Karpas-422 (cell line): ENCODE data around the gene HES5. TPM values are rescaled to one million over a fixed set of nuclear protein-coding genes. Genes with fewer than 3 reads are reported as not detected.

Source experiments
- DNase-seq: peaks from one replicate; pipeline ENCODE4 v3.0.0-alpha.2; 2015
- H2AFZ ChIP-seq: fragments of 200-600 bp; sonication (generic); 2 replicates; pipeline ENCODE4 v1.6.1; 2014; ENCODE audit warnings: antibody characterized with exemption, low read length, mixed read lengths
- H3K27ac ChIP-seq: fragments of 200-600 bp; sonication (generic); 2 replicates; pipeline ENCODE4 v1.5.1; 2014; ENCODE audit warnings: mild to moderate bottlenecking, low read length, moderate library complexity
- H3K27me3 ChIP-seq: fragments of 200-600 bp; sonication (generic); 2 replicates; pipeline ENCODE4 v1.6.1; 2014; ENCODE audit warnings: low read length, mixed read lengths
- H3K36me3 ChIP-seq: fragments of 200-600 bp; sonication (generic); 2 replicates; pipeline ENCODE4 v1.6.1; 2014; ENCODE audit warnings: low read length, mixed read lengths; ENCODE audit not compliant: insufficient read depth
- H3K4me1 ChIP-seq: fragments of 200-600 bp; sonication (generic); 2 replicates; pipeline ENCODE4 v1.6.1; 2014; ENCODE audit warnings: mild to moderate bottlenecking, low read length, mixed read lengths
- H3K4me2 ChIP-seq: fragments of 200-600 bp; sonication (generic); 2 replicates; pipeline ENCODE4 v1.6.1; 2014; ENCODE audit warnings: low read length, low read depth, mild to moderate bottlenecking; ENCODE audit not compliant: poor library complexity, severe bottlenecking
- H3K4me3 ChIP-seq: fragments of 200-600 bp; sonication (generic); 2 replicates; pipeline ENCODE4 v1.5.1; 2014; ENCODE audit warnings: mild to moderate bottlenecking, antibody characterized with exemption, low read length, mixed read lengths
- H3K79me2 ChIP-seq: fragments of 200-600 bp; sonication (generic); 2 replicates; pipeline ENCODE4 v1.6.1; 2014; ENCODE audit warnings: mild to moderate bottlenecking, low read length, mixed read lengths
- H3K9ac ChIP-seq: fragments of 200-600 bp; sonication (generic); 2 replicates; pipeline ENCODE4 v1.6.0; 2014; ENCODE audit warnings: low read length
- H3K9me2 ChIP-seq: fragments of 200-600 bp; sonication (generic), shearing (Covaris generic); replicated peaks from 2 replicates; pipeline ENCODE4 v1.6.0; 2014; ENCODE audit warnings: mild to moderate bottlenecking, low read length, moderate library complexity; ENCODE audit not compliant: insufficient read depth
- H3K9me3 ChIP-seq: fragments of 300-700, 200-600 bp; sonication (generic); 2 replicates; pipeline ENCODE4 v1.6.1; 2014; ENCODE audit warnings: low read length, mixed read lengths
- H4K20me1 ChIP-seq: fragments of 200-600 bp; sonication (generic); 2 replicates; pipeline ENCODE4 v1.6.1; 2014; ENCODE audit warnings: mild to moderate bottlenecking, antibody characterized with exemption, low read length, low read depth; ENCODE audit not compliant: insufficient read depth
- total RNA-seq: library from RNA; depleted of rRNA; stranded (reverse); fragments of >200 nt; shearing (Covaris generic); gene quantifications from 2 replicates; pipeline ENCODE4 v1.2.3, GENCODE V29; 2014; ENCODE audit warnings: low replicate concordance

HES5 gene
- total RNA-seq, 1 experiment from 2014 or later: not detected

DNA sequence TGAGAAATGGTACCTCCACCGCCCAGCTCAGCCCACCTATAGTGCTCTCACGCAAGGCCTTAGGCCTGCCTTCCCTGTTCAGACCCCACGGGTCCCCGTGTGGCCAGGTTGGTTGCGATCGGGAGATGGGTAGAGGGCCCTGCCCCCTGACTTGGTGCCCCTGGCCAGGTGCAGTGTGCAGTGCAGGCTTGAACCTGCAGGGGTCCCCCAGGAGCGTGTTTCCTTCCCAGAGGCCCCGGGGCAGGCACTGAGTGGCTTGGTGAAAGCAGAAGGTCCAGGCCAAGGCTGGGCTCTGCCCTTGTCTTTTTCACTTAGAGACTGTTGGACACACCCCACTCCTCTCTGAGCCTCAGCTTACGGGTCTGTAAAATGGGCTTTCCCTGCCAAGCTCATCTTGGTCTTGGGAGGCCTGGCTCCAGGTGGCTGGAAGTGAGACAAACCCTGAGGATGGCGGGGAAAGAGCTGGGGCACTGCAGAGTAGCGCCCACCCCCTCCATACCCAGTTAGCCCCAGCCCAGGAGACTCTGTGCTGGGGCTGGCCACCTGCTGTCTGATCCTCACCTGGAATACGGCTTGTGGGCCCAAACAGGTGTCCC lies 9.3 kb upstream of the HES5 start:
- H3K27ac ChIP-seq: no peak overlapping the region
- no peaks in the 10 kb centered on the region for H3K4me1 ChIP-seq
- no peak overlapping the region for H3K4me3 ChIP-seq
- no peak overlapping the region for H3K4me2 ChIP-seq
- no peak overlapping the region for H3K9ac ChIP-seq
- H3K9me2 ChIP-seq: no peaks in the 10 kb centered on the region
- no peaks in the 10 kb centered on the region for H3K9me3 ChIP-seq
- H3K36me3 ChIP-seq: no peaks in the 10 kb centered on the region
- H4K20me1 ChIP-seq: no peaks in the 10 kb centered on the region
- no peak overlapping the region for H2AFZ ChIP-seq
- no peaks in the 10 kb centered on the region for H3K79me2 ChIP-seq
- DNase-seq: peak; percentile 77
- H3K27me3 ChIP-seq: no peaks in the 10 kb centered on the region

DNA sequence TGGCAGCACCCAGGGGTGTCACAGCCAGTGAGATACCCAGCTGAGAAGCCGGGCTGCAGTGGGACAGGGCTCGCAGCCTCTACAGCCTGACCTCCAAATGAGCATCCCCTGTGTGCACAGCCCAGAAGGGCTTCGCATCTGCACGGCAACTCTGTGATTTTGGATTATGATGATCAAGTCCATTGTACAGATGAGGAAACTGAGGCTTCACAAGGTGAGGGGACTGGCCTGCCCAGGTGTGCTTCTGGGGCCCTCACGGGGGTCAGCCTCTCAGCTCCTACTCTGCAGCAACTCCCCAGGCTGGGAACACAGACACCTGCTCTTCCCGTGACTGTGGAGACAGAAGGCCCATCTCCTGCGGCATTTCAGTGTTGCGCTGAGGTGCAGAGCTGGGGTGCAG lies 8.8 kb upstream of the HES5 start:
- Histone ChIP-seq H4K20me1 (no peaks in the 10 kb centered on the region), H2AFZ (no peak overlapping the region), H3K36me3 (no peaks in the 10 kb centered on the region), H3K9me3 (no peaks in the 10 kb centered on the region), H3K27me3 (no peaks in the 10 kb centered on the region), H3K79me2 (no peaks in the 10 kb centered on the region), H3K9ac (no peak overlapping the region), H3K4me3 (no peak overlapping the region), H3K27ac (no peak overlapping the region), H3K4me2 (no peak overlapping the region), H3K9me2 (no peaks in the 10 kb centered on the region), H3K4me1 (no peaks in the 10 kb centered on the region)
- no peak for DNase-seq

DNA sequence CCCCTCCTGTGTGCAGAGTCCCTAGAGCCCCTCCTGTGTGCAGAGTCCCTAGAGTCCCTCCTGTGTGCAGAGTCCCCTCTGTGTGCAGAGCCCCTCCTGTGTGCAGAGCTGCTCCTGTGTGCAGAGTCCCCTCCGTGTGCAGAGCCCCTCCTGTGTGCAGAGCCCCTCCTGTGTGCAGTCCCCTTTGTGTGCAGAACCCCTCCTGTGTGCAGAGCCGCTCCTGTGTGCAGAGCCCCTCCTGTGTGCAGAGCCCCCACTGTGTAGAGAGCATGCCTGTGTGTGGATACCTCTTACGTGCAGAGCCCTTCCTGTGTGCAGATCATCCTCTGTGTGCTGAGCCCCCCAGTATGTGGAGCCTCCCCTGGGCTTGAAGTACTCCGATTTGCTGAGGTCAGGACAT lies 8.3 kb upstream of the HES5 start:
- no peaks in the 10 kb centered on the region for H3K27me3 ChIP-seq
- no peak overlapping the region for H3K27ac ChIP-seq
- no peaks in the 10 kb centered on the region for H4K20me1 ChIP-seq
- no peaks in the 10 kb centered on the region for H3K9me3 ChIP-seq
- no peaks in the 10 kb centered on the region for H3K36me3 ChIP-seq
- no peak overlapping the region for H2AFZ ChIP-seq
- DNase-seq: no peak
- H3K9me2 ChIP-seq: no peaks in the 10 kb centered on the region
- H3K9ac ChIP-seq: no peak overlapping the region
- no peaks in the 10 kb centered on the region for H3K4me1 ChIP-seq
- H3K4me2 ChIP-seq: no peak overlapping the region
- H3K79me2 ChIP-seq: no peaks in the 10 kb centered on the region
- no peak overlapping the region for H3K4me3 ChIP-seq

DNA sequence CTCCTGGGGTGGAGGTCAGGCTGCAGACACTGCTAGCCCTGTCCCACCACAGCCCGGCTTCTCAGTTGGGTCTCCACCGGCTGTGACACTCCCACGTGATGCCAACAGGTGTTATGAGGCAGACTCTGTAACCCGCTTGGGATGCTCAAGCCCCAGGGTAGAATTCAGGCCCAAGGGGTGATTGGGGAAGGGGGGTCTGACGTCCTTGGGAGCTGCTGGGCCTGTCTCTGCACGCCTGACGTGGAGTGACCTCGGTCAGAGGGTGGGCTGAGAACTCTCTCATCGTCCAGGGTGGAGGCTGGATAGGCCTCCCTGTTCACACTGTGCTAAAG lies 7.7 kb upstream of the HES5 start:
- no peak overlapping the region for H3K9ac ChIP-seq
- H3K36me3 ChIP-seq: no peaks in the 10 kb centered on the region
- H3K27ac ChIP-seq: no peak overlapping the region
- H3K79me2 ChIP-seq: no peaks in the 10 kb centered on the region
- H2AFZ ChIP-seq: no peak overlapping the region
- no peaks in the 10 kb centered on the region for H3K9me3 ChIP-seq
- no peak overlapping the region for H3K4me3 ChIP-seq
- no peak overlapping the region for H3K4me2 ChIP-seq
- no peak for DNase-seq
- no peaks in the 10 kb centered on the region for H3K4me1 ChIP-seq
- no peaks in the 10 kb centered on the region for H4K20me1 ChIP-seq
- H3K9me2 ChIP-seq: no peaks in the 10 kb centered on the region
- H3K27me3 ChIP-seq: no peaks in the 10 kb centered on the region

DNA sequence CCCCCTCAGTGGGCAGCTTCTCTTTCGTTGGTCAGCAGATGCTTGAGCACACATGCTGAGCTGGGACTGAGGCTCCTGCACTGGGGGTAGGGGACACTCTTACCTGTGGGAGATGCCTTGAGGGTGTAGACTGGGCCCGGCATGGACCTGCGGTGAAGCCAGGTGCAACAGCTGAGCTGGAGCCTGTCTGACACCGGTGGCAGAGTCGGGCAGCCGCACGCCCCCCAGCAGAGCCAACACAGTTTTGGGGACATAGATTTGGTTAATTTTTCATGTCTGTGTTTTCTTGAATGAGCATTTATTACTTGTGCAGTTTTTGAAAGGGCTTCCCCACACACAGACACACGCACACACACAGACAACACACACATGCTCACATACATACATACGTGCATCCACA lies 5.9 kb upstream of the HES5 start:
- Histone ChIP-seq H3K36me3 (no peaks in the 10 kb centered on the region), H3K79me2 (no peaks in the 10 kb centered on the region), H3K4me2 (no peak overlapping the region), H2AFZ (no peak overlapping the region), H3K9me2 (no peaks in the 10 kb centered on the region), H3K9me3 (no peaks in the 10 kb centered on the region), H3K27me3 (no peaks in the 10 kb centered on the region), H3K9ac (no peak overlapping the region), H4K20me1 (no peaks in the 10 kb centered on the region), H3K27ac (no peak overlapping the region), H3K4me3 (no peak overlapping the region), H3K4me1 (no peaks in the 10 kb centered on the region)
- no peak for DNase-seq

DNA sequence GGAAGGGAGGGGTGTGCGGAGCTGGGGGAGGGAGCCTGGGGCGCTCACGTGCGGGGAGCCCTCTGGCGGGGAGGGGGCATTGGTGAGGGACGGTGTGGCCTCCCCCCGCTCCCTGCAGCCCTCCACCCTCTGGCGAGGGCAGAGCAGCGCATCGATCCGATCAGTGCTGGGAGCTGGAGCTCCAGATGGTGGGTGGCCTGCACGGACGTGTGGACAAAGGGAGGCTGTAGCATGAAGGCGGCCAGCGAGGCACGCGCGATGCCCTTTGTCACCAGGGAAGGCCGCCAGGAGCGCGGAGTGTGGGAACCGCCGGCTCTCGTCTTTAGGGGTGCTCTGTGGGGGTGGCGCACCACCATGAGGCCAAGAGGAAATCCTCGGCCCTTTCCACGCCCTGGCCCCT lies 5.4 kb upstream of the HES5 start:
- H3K4me3 ChIP-seq: no peak overlapping the region
- H3K9me3 ChIP-seq: no peaks in the 10 kb centered on the region
- H3K4me2 ChIP-seq: no peak overlapping the region
- no peak for DNase-seq
- no peaks in the 10 kb centered on the region for H3K27me3 ChIP-seq
- no peak overlapping the region for H3K27ac ChIP-seq
- no peaks in the 10 kb centered on the region for H3K79me2 ChIP-seq
- no peaks in the 10 kb centered on the region for H3K9me2 ChIP-seq
- H2AFZ ChIP-seq: no peak overlapping the region
- H4K20me1 ChIP-seq: no peaks in the 10 kb centered on the region
- no peak overlapping the region for H3K9ac ChIP-seq
- no peaks in the 10 kb centered on the region for H3K4me1 ChIP-seq
- no peaks in the 10 kb centered on the region for H3K36me3 ChIP-seq

DNA sequence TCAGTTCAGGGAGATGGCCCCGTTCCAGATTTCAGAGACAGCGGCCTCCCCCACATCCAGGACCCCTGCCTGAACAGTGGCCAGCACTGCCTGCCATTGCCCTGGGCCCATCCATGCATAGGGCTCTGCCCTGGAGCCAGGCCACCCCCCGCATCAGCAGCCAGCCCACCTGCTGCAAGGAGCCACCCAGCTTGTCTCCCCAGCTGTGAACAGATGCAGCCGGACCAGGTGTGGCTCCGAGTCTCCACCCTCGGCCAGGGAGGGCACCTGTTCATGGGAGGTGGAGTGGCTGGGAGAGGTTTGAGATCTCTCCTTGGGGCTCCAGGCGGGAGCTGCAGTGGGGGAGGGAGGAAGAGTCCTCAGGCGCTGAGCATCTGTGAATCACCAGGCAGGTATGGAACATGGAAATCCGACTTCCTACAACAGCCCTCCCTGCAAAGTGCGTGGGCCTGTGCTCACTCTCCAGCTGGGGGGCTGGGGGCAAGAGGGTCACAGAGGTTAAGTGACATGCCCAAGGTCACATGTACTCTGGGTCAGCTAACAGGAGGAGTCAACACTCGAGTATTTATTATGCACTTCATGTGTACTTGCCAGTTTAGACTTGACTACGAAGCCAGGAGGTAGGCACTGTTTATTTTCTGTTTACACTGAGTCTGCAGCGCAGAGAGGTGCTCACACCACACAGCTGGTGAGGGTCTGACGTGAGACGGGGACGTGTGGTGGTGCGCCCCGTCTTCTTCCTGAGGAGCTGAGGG lies 4.8 kb upstream of the HES5 start:
- Histone ChIP-seq H3K9me3 (no peaks in the 10 kb centered on the region), H3K27me3 (no peaks in the 10 kb centered on the region), H3K4me1 (no peaks in the 10 kb centered on the region), H3K9ac (no peak overlapping the region), H3K79me2 (no peaks in the 10 kb centered on the region), H3K4me3 (no peak overlapping the region), H3K4me2 (no peak overlapping the region), H3K36me3 (no peaks in the 10 kb centered on the region), H3K27ac (no peak overlapping the region), H4K20me1 (no peaks in the 10 kb centered on the region), H2AFZ (no peak overlapping the region), H3K9me2 (no peaks in the 10 kb centered on the region)
- no peak for DNase-seq

DNA sequence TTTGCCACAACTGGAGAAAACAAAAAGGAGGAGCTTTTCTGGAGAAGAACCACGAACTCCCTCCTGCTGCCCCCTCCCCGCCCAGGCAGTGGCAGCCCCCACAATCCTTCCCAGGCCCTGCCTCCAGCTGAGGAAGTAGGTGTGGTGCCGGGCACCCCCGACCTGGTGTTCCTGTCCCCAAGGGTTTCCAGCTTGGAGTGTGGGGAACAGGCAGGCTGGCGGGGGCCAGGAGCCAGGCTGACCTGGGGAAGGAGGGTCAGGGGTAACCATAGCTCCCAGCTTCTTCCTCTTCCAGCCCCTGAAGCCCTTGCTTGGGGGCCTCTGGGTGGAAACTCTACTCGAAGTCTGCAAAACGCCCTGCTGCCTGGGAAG lies 4.2 kb upstream of the HES5 start:
- no peak overlapping the region for H2AFZ ChIP-seq
- H3K27ac ChIP-seq: no peak overlapping the region
- no peaks in the 10 kb centered on the region for H3K79me2 ChIP-seq
- no peaks in the 10 kb centered on the region for H3K9me3 ChIP-seq
- no peak overlapping the region for H3K4me2 ChIP-seq
- no peaks in the 10 kb centered on the region for H3K36me3 ChIP-seq
- DNase-seq: no peak
- no peaks in the 10 kb centered on the region for H3K4me1 ChIP-seq
- no peak overlapping the region for H3K4me3 ChIP-seq
- H3K9ac ChIP-seq: no peak overlapping the region
- no peaks in the 10 kb centered on the region for H4K20me1 ChIP-seq
- H3K9me2 ChIP-seq: no peaks in the 10 kb centered on the region
- H3K27me3 ChIP-seq: no peaks in the 10 kb centered on the region
